Smooth muscle cell (in vitro differentiated cells): ENCODE results near the gene HILPDA. TPM values are rescaled to one million over a fixed set of nuclear protein-coding genes. Genes with fewer than 3 reads are reported as not detected.

ENCODE experiments used
- DNase-seq: peaks from one replicate; lab custom pipeline; 2025; ENCODE audit not compliant: unreplicated experiment; lab: John Stamatoyannopoulos, UW
- H2AFZ ChIP-seq: fragments of 200-600 bp; sonication (generic); 2 replicates; pipeline ENCODE4 v1.6.0; 2016; ENCODE audit warnings: antibody characterized with exemption, low read depth, mild to moderate bottlenecking
- H3F3A ChIP-seq: fragments of 200-600 bp; sonication (generic); 2 replicates; pipeline ENCODE4 v1.6.0; 2017; ENCODE audit warnings: antibody characterized with exemption, low read depth
- H3K27ac ChIP-seq: fragments of 200-600 bp; sonication (generic); 2 replicates; pipeline ENCODE4 v1.5.1; 2016; ENCODE audit warnings: low read depth, mild to moderate bottlenecking
- H3K27me3 ChIP-seq: fragments of 200-600 bp; sonication (generic); 2 replicates; pipeline ENCODE4 v1.6.1; 2016; ENCODE audit warnings: low read depth, mild to moderate bottlenecking
- H3K36me3 ChIP-seq: fragments of 200-600 bp; sonication (generic); 2 replicates; pipeline ENCODE4 v1.5.1; 2016; ENCODE audit warnings: low read depth
- H3K4me1 ChIP-seq: fragments of 200-600 bp; sonication (generic); 2 replicates; pipeline ENCODE4 v1.5.1; 2016; ENCODE audit warnings: low read depth
- H3K4me2 ChIP-seq: fragments of 200-600 bp; sonication (generic); 2 replicates; pipeline ENCODE4 v1.6.0; 2016; ENCODE audit warnings: mild to moderate bottlenecking
- H3K4me3 ChIP-seq: fragments of 200-600 bp; sonication (generic); 2 replicates; pipeline ENCODE4 v1.5.1; 2016; ENCODE audit warnings: mild to moderate bottlenecking
- H3K79me2 ChIP-seq: fragments of 200-600 bp; sonication (generic); 2 replicates; pipeline ENCODE4 v1.6.0; 2016; ENCODE audit warnings: low read depth, mild to moderate bottlenecking
- H3K9ac ChIP-seq: fragments of 200-600 bp; sonication (generic); 2 replicates; pipeline ENCODE4 v1.6.0; 2016; ENCODE audit warnings: low read depth
- H3K9me3 ChIP-seq: fragments of 200-600 bp; sonication (generic); replicated peaks from 2 replicates; pipeline ENCODE4 v1.5.1; 2016; ENCODE audit warnings: low read depth
- H4K20me1 ChIP-seq: fragments of 200-600 bp; sonication (generic); 2 replicates; pipeline ENCODE4 v1.6.0; 2016; ENCODE audit warnings: low read depth
- CTCF ChIP-seq: fragments of 200-600 bp; sonication (generic); IDR thresholded peaks from 2 replicates; pipeline ENCODE4 v1.5.1; 2017; ENCODE audit warnings: borderline replicate concordance, mild to moderate bottlenecking, antibody characterized with exemption; ENCODE audit not compliant: insufficient read depth, poor library complexity, severe bottlenecking
- WGBS: methylation state at CpG from one replicate; pipeline ENCODE4 v1.1.7; 2016; ENCODE audit warnings: low lambda C conversion rate; 5-methylcytosine and 5-hydroxymethylcytosine counted together
- polyA plus RNA-seq: library from polyadenylated mRNA; unstranded; fragments of >200 nt; fragmentation: Nextera tagmentation; extraction: Ambion mirVana; gene quantifications from 2 replicates; pipeline ENCODE4 v1.2.1, GENCODE V29; 2016
- total RNA-seq: library from RNA; depleted of rRNA; stranded (reverse); fragments of >200 nt; gene quantifications from 2 replicates; pipeline ENCODE4 v1.2.3, GENCODE V29; 2014

Gene HILPDA
- total and polyA plus RNA-seq, 2 experiments from 2014 or later = 37.5 to 90.2 TPM

GRCh38 chr7:128424686-128425275 lies 30.9 kb upstream of the HILPDA start:
- Histone ChIP-seq H3K4me1 (no peaks in the 10 kb centered on the region), H3K4me2 (no peak overlapping the region), H4K20me1 (no peaks in the 10 kb centered on the region), H3K27ac (no peak overlapping the region), H3F3A (no peaks in the 10 kb centered on the region), H3K79me2 (no peaks in the 10 kb centered on the region), H2AFZ (no peak overlapping the region), H3K9me3 (no peaks in the 10 kb centered on the region), H3K4me3 (no peak overlapping the region), H3K27me3 (no peaks in the 10 kb centered on the region), H3K9ac (no peak overlapping the region), H3K36me3 (no peaks in the 10 kb centered on the region)
- DNase-seq = no peak
- WGBS = 94% methylated on average over 1 of the region's 1 CpG
- no peak for TF ChIP-seq CTCF

GRCh38 chr7:128425850-128426249 lies 29.8 kb upstream of the HILPDA start:
- Histone ChIP-seq H3K27ac (no peak overlapping the region), H3K4me3 (no peak overlapping the region), H4K20me1 (no peaks in the 10 kb centered on the region), H3K79me2 (no peaks in the 10 kb centered on the region), H3K36me3 (no peaks in the 10 kb centered on the region), H3K4me2 (no peak overlapping the region), H3F3A (no peaks in the 10 kb centered on the region), H3K9ac (no peak overlapping the region), H3K27me3 (no peaks in the 10 kb centered on the region), H3K4me1 (no peaks in the 10 kb centered on the region), H2AFZ (no peak overlapping the region), H3K9me3 (no peaks in the 10 kb centered on the region)
- 43% methylated on average over 4 of the region's 4 CpGs for WGBS
- TF ChIP-seq CTCF = peak; percentile 92
- DNase-seq = peak; percentile 49

GRCh38 chr7:128427289-128427891 lies 28.3 kb upstream of the HILPDA start:
- Histone ChIP-seq H3K9me3 (no peaks in the 10 kb centered on the region), H3F3A (no peaks in the 10 kb centered on the region), H3K27ac (no peak overlapping the region), H3K4me1 (no peaks in the 10 kb centered on the region), H3K79me2 (no peaks in the 10 kb centered on the region), H3K4me2 (no peak overlapping the region), H3K4me3 (no peak overlapping the region), H3K9ac (no peak overlapping the region), H2AFZ (no peak overlapping the region), H3K36me3 (no peaks in the 10 kb centered on the region), H3K27me3 (no peaks in the 10 kb centered on the region), H4K20me1 (no peaks in the 10 kb centered on the region)
- DNase-seq = no peak
- 22% methylated on average over 7 of the region's 7 CpGs for WGBS
- TF ChIP-seq CTCF = peak; percentile 73

DNA sequence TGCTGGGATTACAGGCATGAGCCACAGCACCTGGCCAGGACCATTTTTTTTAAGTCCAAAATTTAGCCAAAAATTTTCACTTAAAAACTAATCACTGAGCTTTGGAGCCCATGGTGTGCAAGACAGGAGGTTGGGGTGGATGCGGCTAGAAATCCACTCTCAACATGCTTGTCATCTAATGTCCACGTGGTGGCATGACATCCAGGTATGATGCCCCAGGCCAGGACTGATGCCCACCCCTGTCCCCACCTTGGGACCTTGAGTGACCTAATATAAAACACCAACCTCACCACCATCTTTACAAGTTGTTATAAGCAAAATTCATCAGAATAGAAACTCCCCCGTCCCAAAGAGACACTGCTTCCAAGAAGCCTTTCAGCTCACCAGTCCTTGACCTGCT lies 25.5 kb upstream of the HILPDA start:
- Histone ChIP-seq H2AFZ (no peak overlapping the region), H3K27me3 (no peaks in the 10 kb centered on the region), H3K9ac (no peak overlapping the region), H3K36me3 (no peaks in the 10 kb centered on the region), H4K20me1 (no peaks in the 10 kb centered on the region), H3K9me3 (no peaks in the 10 kb centered on the region), H3K4me1 (no peaks in the 10 kb centered on the region), H3K4me2 (no peak overlapping the region), H3K79me2 (no peaks in the 10 kb centered on the region), H3K4me3 (no peak overlapping the region), H3F3A (no peaks in the 10 kb centered on the region), H3K27ac (no peak overlapping the region)
- 79% methylated on average over 3 of the region's 3 CpGs for WGBS
- DNase-seq = no peak
- no peak for TF ChIP-seq CTCF
